ENCODE results near the gene GLI2.

DNA sequence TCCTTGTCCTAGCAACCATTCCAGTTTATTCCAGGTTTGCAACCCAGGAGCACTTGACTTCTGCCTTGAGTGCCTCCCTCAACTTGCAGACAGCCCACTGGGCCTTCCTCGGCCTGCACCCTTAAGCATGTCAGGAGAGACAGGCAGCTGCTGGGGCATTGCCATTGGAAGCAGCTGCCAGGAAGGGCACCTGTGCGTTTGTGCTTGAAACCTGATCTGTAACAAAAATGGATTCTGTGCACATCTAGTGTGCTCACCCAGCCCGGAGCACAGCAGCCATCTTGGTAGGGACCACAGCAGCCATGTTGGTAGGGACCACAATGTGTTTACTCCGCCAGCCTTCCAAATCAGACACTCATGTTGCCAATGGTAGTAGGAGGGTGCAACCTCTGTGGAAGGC, 44.3 kb upstream of the GLI2 start:
- TF ChIP-seq, protein P1, sequence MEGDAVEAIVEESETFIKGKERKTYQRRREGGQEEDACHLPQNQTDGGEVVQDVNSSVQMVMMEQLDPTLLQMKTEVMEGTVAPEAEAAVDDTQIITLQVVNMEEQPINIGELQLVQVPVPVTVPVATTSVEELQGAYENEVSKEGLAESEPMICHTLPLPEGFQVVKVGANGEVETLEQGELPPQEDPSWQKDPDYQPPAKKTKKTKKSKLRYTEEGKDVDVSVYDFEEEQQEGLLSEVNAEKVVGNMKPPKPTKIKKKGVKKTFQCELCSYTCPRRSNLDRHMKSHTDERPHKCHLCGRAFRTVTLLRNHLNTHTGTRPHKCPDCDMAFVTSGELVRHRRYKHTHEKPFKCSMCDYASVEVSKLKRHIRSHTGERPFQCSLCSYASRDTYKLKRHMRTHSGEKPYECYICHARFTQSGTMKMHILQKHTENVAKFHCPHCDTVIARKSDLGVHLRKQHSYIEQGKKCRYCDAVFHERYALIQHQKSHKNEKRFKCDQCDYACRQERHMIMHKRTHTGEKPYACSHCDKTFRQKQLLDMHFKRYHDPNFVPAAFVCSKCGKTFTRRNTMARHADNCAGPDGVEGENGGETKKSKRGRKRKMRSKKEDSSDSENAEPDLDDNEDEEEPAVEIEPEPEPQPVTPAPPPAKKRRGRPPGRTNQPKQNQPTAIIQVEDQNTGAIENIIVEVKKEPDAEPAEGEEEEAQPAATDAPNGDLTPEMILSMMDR (IDR thresholded peaks at IDR 0.05) = no peak
- TF ChIP-seq EZH2 (IDR thresholded peaks at IDR 0.05; ENCODE audit: borderline replicate concordance, insufficient read depth, low read depth, low read length, poor library complexity, severe bottlenecking) = no peak

Data from B cell (primary cell).